H1 (cell line): ENCODE data around the gene ACCS.

ENCODE experiments used
- CBX5 ChIP-seq: fragments of 300-800, 300-1000 bp; sonication (generic); IDR thresholded peaks from 2 replicates; pipeline ENCODE4 v1.7.1; 2016; ENCODE audit warnings: antibody characterized with exemption, low read length, low read depth
- EP300 ChIP-seq, 2 experiments: IDR thresholded peaks; 1 replicate in 1 of 2; 2 replicates in 1 of 2; pipeline ENCODE4 v1.6.1; 2011 to 2012; ENCODE audit warnings: low read depth in 2 of 2, low read length in 2 of 2, mild to moderate bottlenecking in 2 of 2, borderline replicate concordance in 1 of 2, inconsistent platforms in 1 of 2, moderate library complexity in 1 of 2
- EZH2 ChIP-seq: fragments of 200-600 bp; sonication (generic); IDR thresholded peaks from 2 replicates; pipeline ENCODE4 v1.7.1; 2012; ENCODE audit warnings: low read depth, mild to moderate bottlenecking, moderate library complexity, low read length, inconsistent platforms; ENCODE audit not compliant: severe bottlenecking
- PHF8 ChIP-seq: fragments of 200-600 bp; sonication (generic); conservative IDR thresholded peaks from 2 replicates; pipeline ENCODE4 v1.7.1; 2012; ENCODE audit warnings: low read depth, mild to moderate bottlenecking, inconsistent platforms, low read length, moderate library complexity
- RAD21 ChIP-seq, 2 experiments: IDR thresholded peaks in 1 of 2; conservative IDR thresholded peaks in 1 of 2; 2 replicates each; pipeline ENCODE4 v1.6.1; 2011; ENCODE audit warnings: low read depth in 2 of 2, low read length in 2 of 2, improper control_type of control experiment in 1 of 2, inconsistent platforms in 1 of 2, mild to moderate bottlenecking in 1 of 2, moderate library complexity in 1 of 2
- ZNF274 ChIP-seq: IDR thresholded peaks from 2 replicates; pipeline ENCODE4 v1.7.0; 2012; ENCODE audit warnings: low read length, borderline replicate concordance; ENCODE audit errors: extremely low read depth
- TF ChIP-seq, protein P1 (sequence below), 3 experiments: IDR thresholded peaks; 1 replicate in 2 of 3; 2 replicates in 1 of 3; pipeline versions ENCODE4 v1.5.1 to v1.6.1; 2011; ENCODE audit warnings: low read length in 3 of 3, mild to moderate bottlenecking in 3 of 3, inconsistent platforms in 2 of 3, low read depth in 1 of 3, moderate library complexity in 1 of 3; ENCODE audit not compliant: insufficient read depth in 1 of 3; ENCODE audit errors: control extremely low read depth in 1 of 3

DNA sequence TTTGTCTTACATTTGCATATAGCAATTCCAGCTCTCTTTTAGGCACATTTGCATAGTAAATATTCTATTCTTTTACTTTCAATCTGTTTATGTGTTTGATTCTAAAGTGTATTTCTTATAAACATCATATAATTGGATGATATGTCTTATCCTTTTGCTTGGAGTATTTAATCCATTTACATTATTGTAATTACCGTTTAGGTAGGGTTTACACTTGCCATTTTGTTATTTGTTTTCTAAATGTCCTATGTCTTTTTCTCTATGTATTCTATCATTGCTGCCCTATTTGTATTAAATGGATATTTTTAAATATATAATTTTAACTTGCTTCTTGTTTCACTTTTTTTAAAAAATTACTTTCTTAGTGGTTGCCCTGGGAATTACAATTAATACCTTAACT, 41.1 kb upstream of the ACCS start:
- TF ChIP-seq, protein P1, sequence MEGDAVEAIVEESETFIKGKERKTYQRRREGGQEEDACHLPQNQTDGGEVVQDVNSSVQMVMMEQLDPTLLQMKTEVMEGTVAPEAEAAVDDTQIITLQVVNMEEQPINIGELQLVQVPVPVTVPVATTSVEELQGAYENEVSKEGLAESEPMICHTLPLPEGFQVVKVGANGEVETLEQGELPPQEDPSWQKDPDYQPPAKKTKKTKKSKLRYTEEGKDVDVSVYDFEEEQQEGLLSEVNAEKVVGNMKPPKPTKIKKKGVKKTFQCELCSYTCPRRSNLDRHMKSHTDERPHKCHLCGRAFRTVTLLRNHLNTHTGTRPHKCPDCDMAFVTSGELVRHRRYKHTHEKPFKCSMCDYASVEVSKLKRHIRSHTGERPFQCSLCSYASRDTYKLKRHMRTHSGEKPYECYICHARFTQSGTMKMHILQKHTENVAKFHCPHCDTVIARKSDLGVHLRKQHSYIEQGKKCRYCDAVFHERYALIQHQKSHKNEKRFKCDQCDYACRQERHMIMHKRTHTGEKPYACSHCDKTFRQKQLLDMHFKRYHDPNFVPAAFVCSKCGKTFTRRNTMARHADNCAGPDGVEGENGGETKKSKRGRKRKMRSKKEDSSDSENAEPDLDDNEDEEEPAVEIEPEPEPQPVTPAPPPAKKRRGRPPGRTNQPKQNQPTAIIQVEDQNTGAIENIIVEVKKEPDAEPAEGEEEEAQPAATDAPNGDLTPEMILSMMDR (IDR thresholded peaks at IDR 0.05; ENCODE audit: control extremely low read depth in 1 of 3, insufficient read depth in 1 of 3, low read depth in 1 of 3, low read length in 3 of 3), result no peak
- TF ChIP-seq ZNF274 (no peak), PHF8 (no peak), EZH2 (no peak), RAD21 (IDR thresholded peaks at IDR 0.05 in 1 of 2, conservative IDR thresholded peaks at IDR 0.05 in 1 of 2; ENCODE audit: low read depth in 2 of 2, low read length in 2 of 2) (no peak), CBX5 (no peak), EP300 (IDR thresholded peaks at IDR 0.05; ENCODE audit: borderline replicate concordance in 1 of 2, low read depth in 2 of 2, low read length in 2 of 2) (no peak)
